NCI-H1417 (cell line): ENCODE results near the gene LPP.

ENCODE experiments used
- DNase-seq, 3 experiments: peaks; one replicate each; lab custom pipeline; 2025; lab: John Stamatoyannopoulos, UW

Gene LPP

GRCh38 chr3:188169830-188170455 is 16.0 kb downstream of the LPP start:
- DNase-seq = no peak

DNA sequence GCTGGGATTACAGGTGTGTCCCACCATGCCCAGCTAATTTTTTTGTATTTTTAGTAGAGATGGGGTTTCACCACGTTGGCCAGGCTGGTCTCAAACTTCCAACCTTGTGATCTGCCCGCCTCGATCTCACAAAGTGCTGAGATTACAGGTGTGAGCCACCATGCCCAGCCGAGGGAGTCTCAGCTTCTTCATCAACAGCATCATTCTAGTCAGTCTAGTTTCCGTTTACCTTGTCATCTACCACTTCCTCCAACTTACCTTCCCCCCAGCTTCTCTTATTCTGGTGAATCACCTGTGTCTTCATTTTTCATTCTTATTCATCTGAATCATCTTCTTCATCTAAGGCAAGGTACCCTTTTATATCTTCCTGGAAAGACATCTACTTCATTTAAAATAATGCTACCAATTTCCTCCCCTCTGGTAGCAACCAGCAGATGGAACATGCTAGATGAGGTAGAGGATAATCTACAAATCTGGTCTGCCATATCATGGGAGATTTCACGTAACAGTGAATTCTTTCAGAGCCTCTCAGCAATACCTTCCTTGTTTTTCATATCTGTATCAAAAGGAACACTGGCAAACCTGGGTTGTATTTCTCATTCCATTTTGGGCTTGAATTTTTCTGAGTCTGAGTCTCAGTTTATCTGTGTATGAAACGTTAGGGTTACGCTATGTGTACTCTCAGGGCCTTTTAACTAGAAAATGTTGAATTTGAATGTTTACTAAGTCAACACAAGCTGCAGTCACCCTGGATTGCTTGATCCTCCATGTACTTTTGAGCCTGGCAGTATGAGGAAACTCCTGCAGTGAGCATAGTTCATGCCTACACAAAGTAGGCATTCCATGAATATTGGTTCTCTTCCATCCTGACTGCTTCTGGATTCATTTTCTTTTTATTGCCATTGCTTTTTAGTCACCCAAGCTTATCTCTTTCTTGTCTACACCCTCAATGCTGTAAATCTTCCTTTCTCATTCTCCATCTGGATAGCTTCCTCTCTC is 16.8 kb downstream of the LPP start:
- no peak for DNase-seq

DNA sequence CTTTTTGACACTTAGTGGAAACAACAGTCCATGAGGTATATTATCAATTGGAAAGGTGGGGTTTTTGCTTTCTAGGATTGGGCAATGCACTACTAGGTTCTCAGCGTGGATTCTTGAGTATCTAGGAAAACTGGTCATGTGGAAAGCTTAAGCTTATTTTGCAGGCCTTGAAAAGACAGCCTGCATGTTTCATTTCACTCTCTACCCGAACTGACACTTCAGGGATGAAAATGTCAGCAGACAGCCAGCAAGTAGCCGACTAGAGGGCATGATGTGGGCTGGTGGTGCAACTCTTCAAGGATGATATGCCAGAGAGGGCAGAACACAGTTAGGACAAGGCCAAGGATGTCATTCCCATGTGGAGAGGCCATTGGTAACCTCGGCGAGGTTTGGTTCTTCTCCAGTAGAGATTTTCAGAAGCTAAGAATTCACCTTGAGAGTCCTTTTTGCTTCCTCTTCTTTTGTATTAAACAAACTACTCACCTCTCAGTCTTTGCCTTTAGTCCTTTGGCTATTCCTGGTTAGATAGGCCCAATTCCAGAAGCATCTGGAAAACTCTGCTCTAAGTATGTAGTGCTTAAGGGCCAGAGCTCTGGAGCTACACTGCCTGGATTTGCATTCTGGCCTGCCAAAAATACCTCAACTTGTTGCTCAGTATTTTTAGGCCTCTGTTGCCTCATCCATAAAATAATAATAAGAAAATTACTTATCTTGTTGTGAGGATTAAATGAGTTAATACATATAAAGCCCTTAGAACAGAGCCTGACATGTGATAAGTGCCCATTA is 17.9 kb downstream of the LPP start:
- no peak for DNase-seq

- peak; percentile 54 to 74 (median 59) for DNase-seq
These were observed 20.5 kb downstream of the LPP start for GRCh38 chr3:188174317-188175044.

- no peak for DNase-seq
These were observed 22.5 kb downstream of the LPP start for GRCh38 chr3:188176476-188176875.

DNA sequence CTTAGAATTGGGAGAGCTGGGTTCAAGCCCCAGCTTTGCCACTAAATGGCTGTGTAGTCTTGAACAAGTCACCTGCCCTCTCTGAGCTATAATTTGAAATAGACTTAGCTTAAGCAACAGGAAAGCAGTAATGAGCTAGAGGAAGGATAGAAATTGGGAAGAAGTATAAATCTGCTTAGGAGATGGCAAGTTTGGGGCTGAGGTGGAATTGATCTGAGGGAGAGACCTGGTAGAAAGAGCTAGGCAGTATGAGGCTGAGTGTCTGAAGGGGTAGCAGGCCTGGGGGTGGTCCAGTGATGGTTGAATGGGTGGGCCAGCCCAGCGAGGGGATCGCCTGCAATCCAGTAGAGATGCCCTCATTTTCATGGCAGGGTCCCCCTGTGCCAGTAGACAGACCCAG is 22.9 kb downstream of the LPP start:
- DNase-seq = no peak

DNA sequence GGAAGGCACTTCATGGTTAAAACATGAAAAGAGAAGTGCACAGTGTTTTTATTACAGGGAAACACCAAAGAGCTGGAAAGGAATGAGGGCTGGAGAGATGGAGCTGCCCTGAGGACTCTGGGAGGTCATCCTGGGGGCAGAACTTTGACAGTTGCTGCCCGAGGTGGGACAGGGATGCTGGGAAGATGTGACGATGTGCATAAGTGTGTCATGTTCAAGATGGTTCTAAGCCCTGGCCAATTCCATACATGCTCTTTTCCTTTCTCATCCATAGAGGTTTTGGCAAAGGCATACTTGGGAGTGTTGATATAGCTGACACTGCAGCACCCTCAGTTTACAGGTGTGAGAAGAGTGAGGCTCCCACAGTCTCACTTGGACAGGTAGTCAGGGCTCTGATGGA is 23.8 kb downstream of the LPP start:
- DNase-seq = no peak

DNA sequence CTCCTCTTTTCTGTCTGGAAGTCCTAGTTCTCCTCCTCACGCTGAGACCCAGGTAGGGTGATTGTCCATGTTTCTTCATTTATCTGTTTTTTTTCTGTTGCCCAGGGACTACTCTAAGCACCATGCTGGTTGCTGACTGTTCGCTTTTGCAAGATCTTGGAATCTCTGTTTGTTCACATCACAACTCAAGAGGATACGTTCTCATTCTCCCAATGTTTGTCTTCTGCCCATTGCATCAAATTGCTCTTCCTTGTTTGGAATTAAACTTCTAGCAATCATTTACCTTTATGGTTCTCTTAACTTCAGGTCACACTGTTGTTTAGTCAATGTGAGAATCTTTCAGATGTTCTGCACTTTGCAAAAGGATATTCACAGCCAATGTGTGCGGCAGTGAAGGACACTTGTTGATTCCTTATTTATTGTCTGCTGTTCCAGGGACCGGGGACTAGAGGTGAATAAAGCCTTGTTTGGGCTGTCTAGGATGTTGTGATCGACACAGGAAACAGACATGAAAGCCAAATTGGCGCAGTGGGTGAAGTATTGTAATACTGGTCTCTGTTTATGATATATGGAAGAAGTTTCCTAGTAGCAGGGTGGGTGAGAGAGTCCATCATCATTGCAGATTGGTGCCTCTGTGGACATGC is 24.5 kb downstream of the LPP start:
- peak in 1 of 3 experiments; percentile 34 for DNase-seq

DNA sequence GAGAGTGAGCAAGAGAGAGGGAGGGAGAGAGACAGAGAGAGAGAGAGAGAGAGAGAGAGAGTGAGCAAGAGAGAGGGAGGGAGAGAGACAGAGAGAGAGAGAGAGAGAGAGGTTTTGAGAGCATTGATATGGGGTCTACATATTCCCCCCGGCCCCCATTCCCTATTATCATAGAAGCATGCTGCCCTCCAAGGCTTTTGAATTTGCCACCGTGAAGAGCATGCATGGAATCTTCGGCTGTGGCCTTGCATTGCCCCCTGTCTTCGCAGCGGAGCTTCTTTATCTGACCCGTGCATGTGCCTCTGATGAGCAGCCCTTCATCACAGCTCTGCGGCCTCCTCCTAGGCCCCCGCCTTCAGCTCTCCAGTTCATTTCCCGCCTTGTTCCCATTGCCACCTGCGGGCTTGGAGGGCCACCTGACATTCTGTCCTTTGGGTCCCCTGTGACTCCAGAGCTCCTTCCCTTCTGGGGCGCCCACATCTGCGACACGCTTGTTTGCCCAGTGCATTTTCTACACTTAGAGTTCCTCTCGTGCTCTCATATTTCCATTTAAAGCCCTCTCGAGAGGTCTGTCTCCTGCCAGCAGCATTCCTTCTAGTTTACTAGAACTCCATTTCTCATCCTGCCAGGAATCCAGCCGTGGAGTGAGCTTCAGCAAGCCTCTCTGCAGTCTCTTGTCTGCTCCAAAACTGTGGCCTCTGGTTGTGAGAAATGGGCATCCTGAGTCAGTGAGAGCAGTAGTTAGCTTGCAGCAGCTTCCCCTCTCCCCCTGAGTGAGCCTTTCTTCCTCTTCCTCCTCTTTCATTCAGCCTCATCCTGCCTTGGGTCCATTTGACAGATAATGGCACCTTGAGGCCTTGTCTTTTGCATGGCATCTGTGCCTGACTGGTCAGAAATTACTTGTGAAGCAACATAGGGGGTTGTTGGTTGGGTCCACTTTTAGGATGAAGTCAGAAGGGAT is 25.3 kb downstream of the LPP start:
- DNase-seq = peak in 2 of 3 experiments; percentile 28 to 96

DNA sequence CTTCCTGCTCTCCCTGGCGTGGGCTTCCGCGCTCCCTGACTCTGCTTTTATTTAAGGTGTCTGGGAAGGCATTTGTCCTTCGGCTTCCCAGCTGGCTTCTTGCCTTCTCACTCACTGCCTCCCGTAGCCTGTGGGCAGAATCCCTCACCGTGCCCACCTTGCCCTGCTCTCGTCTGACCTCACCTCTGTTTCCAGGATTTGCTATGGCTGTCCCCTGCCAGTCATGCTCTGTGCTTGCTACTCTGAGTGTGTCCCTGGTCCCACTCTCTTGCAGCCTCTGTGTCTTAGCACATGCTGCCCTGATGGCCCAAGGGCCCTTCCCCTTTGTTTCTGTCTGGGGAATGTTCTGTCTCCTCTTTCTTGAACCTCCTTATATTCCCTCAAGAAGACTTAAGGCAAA is 26.2 kb downstream of the LPP start:
- DNase-seq = no peak

DNA sequence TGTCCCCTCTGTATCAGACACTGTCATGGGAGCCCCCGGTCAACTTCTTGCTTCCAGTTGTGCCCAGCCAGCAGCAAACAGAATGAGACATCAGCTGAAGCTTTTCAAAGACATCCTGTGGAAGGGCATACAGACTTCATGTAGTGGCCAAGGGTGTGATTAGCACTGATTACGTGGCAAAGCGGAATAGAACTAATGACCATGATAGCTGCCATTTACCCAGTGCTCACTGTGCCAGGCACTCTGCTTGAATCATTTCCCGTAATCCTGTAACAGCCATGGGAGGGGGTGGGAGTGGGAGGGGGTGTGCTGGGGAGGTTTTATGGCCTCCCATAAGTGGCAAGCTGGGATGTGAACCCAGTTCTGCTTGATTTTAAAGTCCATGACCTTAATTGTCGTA is 29.5 kb downstream of the LPP start:
- DNase-seq = peak in 1 of 3 experiments; percentile 19

DNA sequence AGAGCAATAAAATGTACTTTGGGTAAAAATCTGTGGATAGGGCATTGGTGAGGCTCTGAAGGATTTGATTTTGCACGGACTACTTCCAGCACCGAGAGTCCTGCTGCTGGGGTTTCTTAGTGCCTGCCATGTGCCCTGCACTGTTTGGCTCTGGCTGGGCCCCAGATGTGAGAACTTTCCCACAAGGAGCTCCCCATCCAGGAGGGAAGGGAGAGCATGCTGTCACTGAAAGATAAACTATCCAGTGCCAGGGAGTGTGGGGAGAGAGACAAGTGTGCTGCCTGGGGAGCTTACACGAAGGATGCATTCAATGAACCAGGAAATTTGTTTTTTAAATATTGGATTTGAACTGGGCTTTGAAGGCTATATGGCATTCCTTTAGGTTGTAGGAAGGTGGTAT is 30.2 kb downstream of the LPP start:
- DNase-seq = no peak

- no peak for DNase-seq
These were observed 30.7 kb downstream of the LPP start for GRCh38 chr3:188184649-188185048.

- DNase-seq = peak; percentile 65 to 93 (median 77)
These were observed 31.8 kb downstream of the LPP start for GRCh38 chr3:188185717-188186251.

- DNase-seq = no peak
These were observed 33.1 kb downstream of the LPP start for GRCh38 chr3:188187053-188187452.

DNA sequence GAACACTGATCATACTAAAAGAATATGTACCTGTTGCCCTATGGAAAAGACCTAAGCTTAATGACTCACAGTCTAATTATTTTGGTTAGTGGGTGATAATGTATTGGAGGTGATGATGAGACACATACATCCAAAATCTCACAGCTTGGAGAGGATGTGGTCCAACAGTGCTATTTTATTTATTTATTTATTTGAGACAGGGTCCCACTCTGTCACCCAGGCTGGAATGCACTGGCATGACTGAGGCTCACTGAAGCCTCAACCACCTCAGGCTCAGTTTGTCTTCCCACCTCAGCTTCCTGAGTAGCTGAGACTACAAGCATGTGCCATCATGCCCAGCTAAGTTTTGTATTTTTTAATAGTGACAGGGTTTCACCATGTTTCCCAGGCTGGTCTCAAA is 35.0 kb downstream of the LPP start:
- DNase-seq = no peak

DNA sequence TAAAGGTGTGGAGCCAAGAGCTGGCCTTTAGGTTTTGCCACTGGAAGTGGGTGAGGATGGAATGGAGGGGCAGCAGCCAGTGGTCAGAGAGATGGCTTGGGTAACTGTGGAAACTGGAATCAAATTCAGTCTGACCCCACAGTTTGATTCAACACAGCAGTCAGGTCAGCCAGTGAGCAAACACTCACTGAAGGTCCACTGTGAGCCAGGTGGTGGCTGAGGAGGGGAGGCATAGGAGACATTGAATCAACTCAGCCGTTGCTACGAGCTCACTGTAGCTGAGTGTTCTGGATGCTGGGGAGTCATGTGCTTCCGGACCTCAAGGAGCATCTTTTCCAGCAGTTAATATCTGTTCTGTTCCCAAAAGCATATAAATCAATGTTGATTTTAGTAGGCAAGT is 37.5 kb downstream of the LPP start:
- no peak for DNase-seq

- DNase-seq = no peak
These were observed 38.1 kb downstream of the LPP start for GRCh38 chr3:188192034-188192433.

DNA sequence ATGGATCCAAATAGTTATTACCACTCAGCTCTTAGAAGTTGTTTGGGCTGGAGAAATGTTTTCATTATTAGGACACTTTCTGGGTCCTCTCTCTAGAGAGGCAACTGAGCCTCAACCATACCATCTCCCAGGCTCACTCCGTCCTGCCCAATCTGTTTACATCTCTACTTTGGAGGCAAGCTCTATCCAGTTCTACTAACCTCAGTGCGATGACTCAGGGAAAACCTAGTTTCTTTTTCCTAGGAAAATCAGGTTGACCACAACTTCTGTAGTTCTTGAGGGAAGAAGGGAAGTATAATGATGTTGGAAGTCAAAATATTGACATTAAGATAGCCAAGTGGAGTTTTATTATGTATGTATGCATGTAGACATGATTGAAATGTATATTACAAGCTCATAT is 40.4 kb downstream of the LPP start:
- DNase-seq = no peak
